Measurements from ENCODE around the gene SRSF8.

Gene SRSF8

GRCh38 chr11:95050595-95051202, 16.0 kb upstream of the SRSF8 start:
- Histone ChIP-seq H3K79me2 (ENCODE audit: insufficient read depth, low read length) (no peaks in the 10 kb centered on the region), H2AFZ (ENCODE audit: low read depth, low read length) (no peak overlapping the region), H3K36me3 (ENCODE audit: insufficient read depth, low read length) (no peaks in the 10 kb centered on the region), H3K9ac (ENCODE audit: low read depth, low read length) (no peak overlapping the region), H3K9me3 (ENCODE audit: insufficient read depth, low read length, severe bottlenecking) (no peaks in the 10 kb centered on the region), H3K27me3 (ENCODE audit: insufficient read depth, low read length, poor library complexity) (peaks cover 4% of the 10 kb centered on the region), H3K4me1 (ENCODE audit: insufficient read depth, low read length) (no peaks in the 10 kb centered on the region), H4K20me1 (ENCODE audit: insufficient read depth, low read length) (no peaks in the 10 kb centered on the region), H3K4me2 (ENCODE audit: insufficient read depth, low read length) (no peak overlapping the region), H3K27ac (ENCODE audit: low read length) (no peak overlapping the region), H3K4me3 (ENCODE audit: low read depth in 1 of 2, low read length in 2 of 2) (no peak overlapping the region)
- ATAC-seq (ENCODE audit: insufficient read depth, low read depth) = no peak
- TF ChIP-seq EZH2 (IDR thresholded peaks at IDR 0.05; ENCODE audit: borderline replicate concordance, low read depth, low read length, severe bottlenecking) = no peak
- TF ChIP-seq CTCF (IDR thresholded peaks at IDR 0.05; ENCODE audit: borderline replicate concordance, extremely low read depth, low read length, poor library complexity, severe bottlenecking) = no peak
- DNase-seq = no peak

- no peaks in the 10 kb centered on the region for H3K79me2 ChIP-seq (ENCODE audit: insufficient read depth, low read length)
- H3K4me2 ChIP-seq (ENCODE audit: insufficient read depth, low read length) = no peak overlapping the region
- DNase-seq (no peak), ATAC-seq (ENCODE audit: insufficient read depth, low read depth) (no peak)
- H3K27me3 ChIP-seq (ENCODE audit: insufficient read depth, low read length, poor library complexity) = peaks cover 4% of the 10 kb centered on the region
- H3K27ac ChIP-seq (ENCODE audit: low read length) = no peak overlapping the region
- TF ChIP-seq CTCF (IDR thresholded peaks at IDR 0.05; ENCODE audit: borderline replicate concordance, extremely low read depth, low read length, poor library complexity, severe bottlenecking) (no peak), EZH2 (IDR thresholded peaks at IDR 0.05; ENCODE audit: borderline replicate concordance, low read depth, low read length, severe bottlenecking) (no peak)
- H3K9ac ChIP-seq (ENCODE audit: low read depth, low read length) = no peak overlapping the region
- no peaks in the 10 kb centered on the region for H3K4me1 ChIP-seq (ENCODE audit: insufficient read depth, low read length)
- H4K20me1 ChIP-seq (ENCODE audit: insufficient read depth, low read length) = no peaks in the 10 kb centered on the region
- no peaks in the 10 kb centered on the region for H3K36me3 ChIP-seq (ENCODE audit: insufficient read depth, low read length)
- H3K9me3 ChIP-seq (ENCODE audit: insufficient read depth, low read length, severe bottlenecking) = no peaks in the 10 kb centered on the region
- no peak overlapping the region for H2AFZ ChIP-seq (ENCODE audit: low read depth, low read length)
- H3K4me3 ChIP-seq (ENCODE audit: low read depth in 1 of 2, low read length in 2 of 2) = no peak overlapping the region
These were observed 12.4 kb upstream of the SRSF8 start for GRCh38 chr11:95054356-95054755.

- Histone ChIP-seq H3K9ac (ENCODE audit: low read depth, low read length) (no peak overlapping the region), H3K79me2 (ENCODE audit: insufficient read depth, low read length) (no peaks in the 10 kb centered on the region), H4K20me1 (ENCODE audit: insufficient read depth, low read length) (no peaks in the 10 kb centered on the region), H3K9me3 (ENCODE audit: insufficient read depth, low read length, severe bottlenecking) (no peaks in the 10 kb centered on the region), H3K4me2 (ENCODE audit: insufficient read depth, low read length) (no peak overlapping the region), H3K36me3 (ENCODE audit: insufficient read depth, low read length) (no peaks in the 10 kb centered on the region), H2AFZ (ENCODE audit: low read depth, low read length) (no peak overlapping the region), H3K27me3 (ENCODE audit: insufficient read depth, low read length, poor library complexity) (peaks cover 5% of the 10 kb centered on the region), H3K4me3 (ENCODE audit: low read depth in 1 of 2, low read length in 2 of 2) (no peak overlapping the region), H3K27ac (ENCODE audit: low read length) (no peak overlapping the region), H3K4me1 (ENCODE audit: insufficient read depth, low read length) (no peaks in the 10 kb centered on the region)
- no peak for TF ChIP-seq EZH2 (IDR thresholded peaks at IDR 0.05; ENCODE audit: borderline replicate concordance, low read depth, low read length, severe bottlenecking)
- TF ChIP-seq CTCF (IDR thresholded peaks at IDR 0.05; ENCODE audit: borderline replicate concordance, extremely low read depth, low read length, poor library complexity, severe bottlenecking) = no peak
- DNase-seq = no peak
- ATAC-seq (ENCODE audit: insufficient read depth, low read depth) = no peak
These were observed 11.3 kb upstream of the SRSF8 start for GRCh38 chr11:95055283-95055897.

Measured in DND-41 (cell line).